NCI-H82 treated with DMSO at 0.1 percent for 48 hours (cell line): ENCODE data around the gene ANKRD33B.
"Not testable (repeated sequence)": the region's sequence is repeated elsewhere in the genome, so short reads cannot be mapped to it uniquely, and the experiment has no call there.

Experiments
- DNase-seq: peaks from one replicate; lab custom pipeline; 2025; ENCODE audit not compliant: unreplicated experiment; lab: John Stamatoyannopoulos, UW

Gene ANKRD33B

GRCh38 chr5:10653751-10654400 lies 90.0 kb downstream of the ANKRD33B start:
- no peak for DNase-seq

- no peak for DNase-seq
These were observed 90.7 kb downstream of the ANKRD33B start for GRCh38 chr5:10654566-10654965.

GRCh38 chr5:10655161-10655971 lies 91.5 kb downstream of the ANKRD33B start:
- no peak for DNase-seq

GRCh38 chr5:10655972-10656830 lies 92.3 kb downstream of the ANKRD33B start:
- no peak for DNase-seq

- no peak for DNase-seq
These were observed 94.4 kb downstream of the ANKRD33B start for GRCh38 chr5:10658265-10658664.

GRCh38 chr5:10660135-10660534 lies 96.3 kb downstream of the ANKRD33B start:
- no peak for DNase-seq

- no peak for DNase-seq
These were observed 97.0 kb downstream of the ANKRD33B start for GRCh38 chr5:10660720-10661387.

- no peak for DNase-seq
These were observed 97.5 kb downstream of the ANKRD33B start for GRCh38 chr5:10661401-10661800.

GRCh38 chr5:10662083-10662482 lies 98.2 kb downstream of the ANKRD33B start:
- no peak for DNase-seq

- no peak for DNase-seq
These were observed 99.0 kb downstream of the ANKRD33B start for GRCh38 chr5:10662661-10663488.

- no peak for DNase-seq
These were observed 99.8 kb downstream of the ANKRD33B start for GRCh38 chr5:10663489-10664179.

GRCh38 chr5:10664180-10664769 lies 100.4 kb downstream of the ANKRD33B start:
- DNase-seq: not testable (repeated sequence)

- DNase-seq: no peak
These were observed 101.9 kb downstream of the ANKRD33B start for GRCh38 chr5:10665799-10666198.

- no peak for DNase-seq
These were observed 102.8 kb downstream of the ANKRD33B start for GRCh38 chr5:10666531-10667299.

GRCh38 chr5:10667431-10668057 lies 103.7 kb downstream of the ANKRD33B start:
- DNase-seq: no peak

GRCh38 chr5:10668697-10669096 lies 104.8 kb downstream of the ANKRD33B start:
- no peak for DNase-seq

- no peak for DNase-seq
These were observed 106.1 kb downstream of the ANKRD33B start for GRCh38 chr5:10669983-10670382.
